ENCODE data around the gene LAMC3. TPM values are rescaled to one million over a fixed set of nuclear protein-coding genes. Genes with fewer than 3 reads are reported as not detected.

Gene LAMC3
- total and polyA plus RNA-seq, 2 experiments from 2014 or later = not detected

DNA sequence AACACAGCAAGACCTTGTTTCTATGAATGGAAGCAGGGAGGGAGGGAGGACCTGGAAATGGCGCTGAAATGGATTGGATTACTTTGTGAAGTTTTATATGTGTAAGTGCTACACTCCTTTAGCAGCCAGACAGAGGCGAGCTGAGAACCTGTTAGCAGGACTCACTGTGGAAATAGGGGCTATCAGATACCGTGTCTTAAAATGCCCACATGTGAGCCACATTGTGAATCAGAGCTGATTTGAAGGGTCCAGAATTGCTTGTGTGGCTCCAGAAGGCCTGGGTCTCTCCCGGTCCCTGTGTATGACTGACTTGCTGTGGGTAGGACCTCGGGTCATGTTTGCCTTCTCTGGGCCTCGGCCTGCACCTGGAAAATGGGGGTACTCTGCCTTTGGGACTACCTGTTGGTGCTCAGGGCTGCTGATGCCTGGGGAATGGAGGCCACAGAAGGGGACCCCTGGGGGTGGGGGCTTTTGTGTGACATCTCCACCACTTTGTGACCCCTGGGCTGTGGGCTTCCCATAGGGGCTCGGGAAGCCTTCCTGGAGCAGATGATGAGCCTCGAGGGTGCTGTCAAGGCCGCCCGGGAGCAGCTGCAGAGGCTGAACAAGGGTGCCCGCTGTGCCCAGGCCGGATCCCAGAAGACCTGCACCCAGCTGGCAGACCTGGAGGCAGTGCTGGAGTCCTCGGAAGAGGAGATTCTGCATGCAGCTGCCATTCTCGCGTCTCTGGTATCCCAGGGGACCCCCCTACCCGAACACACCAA lies 63.3 kb downstream of the LAMC3 start:
- no peaks in the 10 kb centered on the region for H3K9me3 ChIP-seq (ENCODE audit: low read depth)
- no peak overlapping the region for H3K27ac ChIP-seq
- H2AFZ ChIP-seq = no peak overlapping the region
- 57 to 58% methylated on average over 14 to 16 of the region's 16 CpGs for WGBS, 2 experiments (ENCODE audit: low coverage in 1 of 2, low lambda C conversion rate in 2 of 2, missing lambda C conversion rate in 2 of 2)
- no peaks in the 10 kb centered on the region for H3K36me3 ChIP-seq (ENCODE audit: low read depth)
- no peaks in the 10 kb centered on the region for H3K79me2 ChIP-seq (ENCODE audit: insufficient read depth)
- no peaks in the 10 kb centered on the region for H4K20me1 ChIP-seq (ENCODE audit: insufficient read depth)
- H3K9ac ChIP-seq = no peak overlapping the region
- no peak overlapping the region for H3K4me3 ChIP-seq
- no peaks in the 10 kb centered on the region for H3K9me2 ChIP-seq (ENCODE audit: insufficient read depth)
- TF ChIP-seq EZH2 (IDR thresholded peaks at IDR 0.05; ENCODE audit: insufficient read depth, poor library complexity, severe bottlenecking) (no peak), EZH2phosphoT487 (IDR thresholded peaks at IDR 0.05; ENCODE audit: insufficient read depth, low read depth) (no peak)
- in situ Hi-C loops (cut with MboI) = no loop called here
- H3F3A ChIP-seq (ENCODE audit: insufficient read depth) = no peaks in the 10 kb centered on the region
- DNase-seq = no peak
- H3K4me2 ChIP-seq (ENCODE audit: unreplicated experiment) = no peak overlapping the region
- no peaks in the 10 kb centered on the region for H3K4me1 ChIP-seq (ENCODE audit: insufficient read depth)
- no peaks in the 10 kb centered on the region; the same call in 1 of the 2 replicates for H3K27me3 ChIP-seq (replicated peaks; ENCODE audit: insufficient read depth)

- Histone ChIP-seq H3F3A (ENCODE audit: insufficient read depth) (no peaks in the 10 kb centered on the region), H3K9ac (no peak overlapping the region), H3K9me2 (ENCODE audit: insufficient read depth) (no peaks in the 10 kb centered on the region), H3K9me3 (ENCODE audit: low read depth) (no peaks in the 10 kb centered on the region), H3K36me3 (ENCODE audit: low read depth) (no peaks in the 10 kb centered on the region), H3K79me2 (ENCODE audit: insufficient read depth) (no peaks in the 10 kb centered on the region), H4K20me1 (ENCODE audit: insufficient read depth) (no peaks in the 10 kb centered on the region), H3K4me1 (ENCODE audit: insufficient read depth) (no peaks in the 10 kb centered on the region), H2AFZ (no peak overlapping the region), H3K27me3 (replicated peaks; ENCODE audit: insufficient read depth) (no peaks in the 10 kb centered on the region; the same call in 1 of the 2 replicates), H3K27ac (no peak overlapping the region), H3K4me2 (ENCODE audit: unreplicated experiment) (no peak overlapping the region), H3K4me3 (no peak overlapping the region)
- TF ChIP-seq EZH2phosphoT487 (IDR thresholded peaks at IDR 0.05; ENCODE audit: insufficient read depth, low read depth) (no peak), EZH2 (IDR thresholded peaks at IDR 0.05; ENCODE audit: insufficient read depth, poor library complexity, severe bottlenecking) (no peak)
- DNase-seq = no peak
- in situ Hi-C loops (cut with MboI) = no loop called here
- 75 to 87% methylated on average over 7 to 9 of the region's 9 CpGs for WGBS, 2 experiments (ENCODE audit: low coverage in 1 of 2, low lambda C conversion rate in 2 of 2, missing lambda C conversion rate in 2 of 2)
These were observed 63.9 kb downstream of the LAMC3 start for GRCh38 chr9:131072871-131073237.

DNA sequence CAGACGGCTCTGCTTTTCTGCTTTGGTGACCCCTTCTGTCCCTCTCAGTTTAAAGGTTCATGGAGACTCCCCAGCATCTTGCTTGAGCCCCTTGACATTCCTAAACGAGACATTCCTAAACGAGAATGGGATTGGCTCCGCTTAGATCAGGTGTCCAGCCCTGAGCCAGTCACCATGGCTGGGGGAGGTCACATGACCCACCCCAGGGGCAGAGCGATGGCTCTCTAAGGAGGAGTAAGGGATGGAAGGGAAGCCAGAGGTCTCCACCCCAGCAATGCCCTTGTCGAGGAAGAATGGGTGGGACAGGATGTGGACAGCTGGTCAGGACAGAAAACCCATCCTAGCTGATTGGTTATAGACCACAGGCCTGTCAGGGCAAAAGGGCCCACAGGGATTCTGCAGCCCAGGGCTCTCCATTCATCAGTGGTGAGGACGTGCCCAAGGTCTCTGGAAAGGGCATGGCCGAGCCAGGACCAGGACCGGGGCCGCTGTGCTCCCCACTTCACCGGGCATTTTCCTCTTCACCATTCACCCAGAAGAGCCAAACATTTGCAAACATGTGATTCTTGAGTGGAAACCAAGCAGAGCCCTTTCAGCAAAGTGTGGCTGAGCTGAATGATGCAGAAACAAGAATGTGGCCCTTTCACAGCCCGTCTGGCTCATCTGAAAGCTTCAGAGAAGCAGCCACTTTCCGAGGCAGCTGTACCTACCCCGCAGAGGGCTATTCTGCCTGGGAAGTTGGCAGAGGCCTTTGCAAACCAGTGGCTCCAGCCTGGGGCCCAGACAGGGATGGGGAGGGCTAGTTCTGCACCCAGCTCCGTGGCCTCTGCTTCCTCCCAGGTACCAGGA lies 67.6 kb downstream of the LAMC3 start:
- no peaks in the 10 kb centered on the region for H3K79me2 ChIP-seq (ENCODE audit: insufficient read depth)
- H3K9ac ChIP-seq = no peak overlapping the region
- no peaks in the 10 kb centered on the region for H3K4me1 ChIP-seq (ENCODE audit: insufficient read depth)
- no peak overlapping the region for H2AFZ ChIP-seq
- no peaks in the 10 kb centered on the region for H3K36me3 ChIP-seq (ENCODE audit: low read depth)
- no peaks in the 10 kb centered on the region for H3K9me3 ChIP-seq (ENCODE audit: low read depth)
- no peak overlapping the region for H3K27ac ChIP-seq
- H3K9me2 ChIP-seq (ENCODE audit: insufficient read depth) = no peaks in the 10 kb centered on the region
- H3K4me3 ChIP-seq = no peak overlapping the region
- H3K27me3 ChIP-seq (replicated peaks; ENCODE audit: insufficient read depth) = no peaks in the 10 kb centered on the region; the same call in 1 of the 2 replicates
- WGBS, 2 experiments (ENCODE audit: low coverage in 1 of 2, low lambda C conversion rate in 2 of 2, missing lambda C conversion rate in 2 of 2) = 65 to 69% methylated on average over 15 of the region's 15 CpGs
- DNase-seq = no peak
- no peak overlapping the region for H3K4me2 ChIP-seq (ENCODE audit: unreplicated experiment)
- H3F3A ChIP-seq (ENCODE audit: insufficient read depth) = no peaks in the 10 kb centered on the region
- no peak for TF ChIP-seq EZH2phosphoT487 (IDR thresholded peaks at IDR 0.05; ENCODE audit: insufficient read depth, low read depth)
- TF ChIP-seq EZH2 (IDR thresholded peaks at IDR 0.05; ENCODE audit: insufficient read depth, poor library complexity, severe bottlenecking) = no peak
- no peaks in the 10 kb centered on the region for H4K20me1 ChIP-seq (ENCODE audit: insufficient read depth)
- in situ Hi-C loops (cut with MboI) = no loop called here

- Histone ChIP-seq H3K9ac (no peak overlapping the region), H3K9me2 (ENCODE audit: insufficient read depth) (no peaks in the 10 kb centered on the region), H2AFZ (no peak overlapping the region), H3K27ac (no peak overlapping the region), H3K36me3 (ENCODE audit: low read depth) (no peaks in the 10 kb centered on the region), H3K79me2 (ENCODE audit: insufficient read depth) (no peaks in the 10 kb centered on the region), H3F3A (ENCODE audit: insufficient read depth) (no peaks in the 10 kb centered on the region), H3K4me2 (ENCODE audit: unreplicated experiment) (no peak overlapping the region), H3K4me3 (no peak overlapping the region), H4K20me1 (ENCODE audit: insufficient read depth) (no peaks in the 10 kb centered on the region), H3K27me3 (replicated peaks; ENCODE audit: insufficient read depth) (no peaks in the 10 kb centered on the region), H3K9me3 (ENCODE audit: low read depth) (no peaks in the 10 kb centered on the region), H3K4me1 (ENCODE audit: insufficient read depth) (no peaks in the 10 kb centered on the region)
- DNase-seq = no peak
- TF ChIP-seq EZH2 (IDR thresholded peaks at IDR 0.05; ENCODE audit: insufficient read depth, poor library complexity, severe bottlenecking) (no peak), EZH2phosphoT487 (IDR thresholded peaks at IDR 0.05; ENCODE audit: insufficient read depth, low read depth) (no peak)
- in situ Hi-C loops (cut with MboI) = no loop called here
- WGBS, 2 experiments (ENCODE audit: low coverage in 1 of 2, low lambda C conversion rate in 2 of 2, missing lambda C conversion rate in 2 of 2) = 69 to 76% methylated on average over 17 of the region's 17 CpGs
These were observed 69.7 kb downstream of the LAMC3 start for GRCh38 chr9:131078427-131079366.
